ENCODE measurements around the gene GRK3.
"Not testable (repeated sequence)": the region's sequence is repeated elsewhere in the genome, so short reads cannot be mapped to it uniquely, and the experiment has no call there.

The GRK3 gene

DNA sequence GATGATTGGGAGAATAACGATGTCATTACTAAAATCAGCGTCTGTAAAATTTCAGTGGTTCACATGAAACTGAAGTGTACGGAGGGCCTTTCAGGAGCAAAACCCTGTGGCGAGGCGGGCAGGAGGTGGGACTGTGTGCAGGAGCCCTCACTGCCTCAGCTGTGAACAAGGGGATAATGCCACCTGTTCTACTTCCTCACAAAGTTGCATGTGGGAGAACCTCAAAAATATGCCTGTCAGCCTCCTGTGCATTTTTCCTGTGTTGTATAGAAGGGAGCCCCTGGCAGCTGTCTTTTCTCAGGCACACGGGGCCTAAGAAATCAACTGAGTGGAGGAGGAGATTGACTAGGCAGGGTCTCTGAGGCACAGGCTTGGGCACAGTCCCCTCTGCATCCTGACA is 134.5 kb downstream of the GRK3 start:
- DNase-seq (ENCODE audit: low spot score): no peak

DNA sequence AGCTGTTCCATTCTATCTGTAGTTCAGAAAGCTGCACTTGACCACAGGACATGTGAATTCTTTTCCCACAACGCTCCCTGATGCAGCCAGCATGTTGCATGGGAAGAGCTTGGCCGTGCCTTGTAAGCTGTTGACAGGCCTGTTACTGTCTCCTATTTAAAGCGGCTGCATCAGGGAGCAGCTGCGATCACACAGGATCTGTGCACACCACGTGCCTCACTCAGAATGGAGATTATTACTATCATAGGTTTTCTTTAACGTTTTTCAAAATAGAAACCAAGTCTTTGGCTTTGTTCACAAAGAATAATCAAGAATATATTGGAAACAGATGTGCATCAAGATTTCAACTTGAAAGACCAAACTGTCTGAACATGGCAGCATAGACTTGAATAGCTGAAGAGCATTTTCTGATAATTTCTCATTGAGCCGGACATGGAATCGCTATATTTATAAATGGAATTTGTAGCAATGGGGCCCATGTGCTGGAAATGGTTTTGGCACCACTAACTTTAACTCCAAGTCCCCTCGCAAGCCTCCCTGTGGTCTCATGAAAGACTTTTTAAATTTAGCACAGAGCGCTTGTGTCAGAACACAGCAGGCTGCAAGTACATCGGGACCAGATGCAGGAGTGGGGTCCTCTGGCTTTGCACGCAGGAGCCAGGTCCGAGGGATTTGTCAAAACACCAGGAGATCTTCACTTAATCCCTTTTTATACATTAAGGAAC is 136.7 kb downstream of the GRK3 start:
- DNase-seq (ENCODE audit: low spot score): no peak

DNA sequence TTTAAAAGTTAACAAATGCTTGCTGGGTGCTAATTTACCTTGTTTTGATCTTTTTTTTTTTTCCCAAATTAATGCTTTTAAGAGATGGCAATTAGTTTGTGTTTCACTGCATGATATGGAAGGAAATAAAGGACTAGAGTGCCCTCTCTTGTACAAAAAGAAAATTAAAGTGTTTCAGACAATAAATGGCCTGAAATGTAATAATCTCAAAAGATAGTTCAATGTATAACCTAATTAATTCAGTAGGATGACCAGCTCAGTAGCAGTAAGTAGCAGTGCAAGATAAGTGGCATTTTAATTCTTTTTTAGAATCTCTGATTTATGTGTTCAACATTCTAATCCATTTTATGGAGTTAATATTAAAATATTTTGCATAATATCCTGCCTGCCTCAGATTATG is 137.6 kb downstream of the GRK3 start:
- DNase-seq (ENCODE audit: low spot score): no peak

DNA sequence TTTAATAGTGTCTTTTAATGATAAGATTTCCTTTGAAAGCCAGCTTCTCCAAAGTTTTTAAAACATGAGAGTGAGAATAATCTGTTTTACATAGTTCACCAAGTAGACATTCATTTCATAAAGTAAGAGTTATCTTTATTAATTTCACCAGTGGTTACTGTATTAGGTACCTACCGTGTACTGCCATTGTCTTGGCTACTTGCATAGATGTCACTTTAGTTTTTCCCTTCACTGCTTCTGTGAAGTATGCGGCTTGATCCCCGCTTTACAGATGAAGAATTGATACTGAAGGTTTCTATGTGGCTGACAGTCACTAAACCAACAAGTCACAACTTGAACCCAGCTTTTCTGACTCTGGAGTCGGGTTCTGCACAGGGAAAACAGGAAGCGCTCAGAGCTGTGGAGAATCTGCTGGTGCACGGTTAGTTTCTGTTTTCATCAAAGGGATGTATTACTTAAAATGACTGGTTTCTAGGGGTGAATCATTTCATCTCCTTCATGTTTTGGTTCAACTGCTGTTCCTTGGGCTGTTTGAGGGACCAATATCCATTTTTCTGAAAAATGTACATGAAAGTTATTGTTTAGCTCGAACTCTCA is 138.2 kb downstream of the GRK3 start:
- DNase-seq (ENCODE audit: low spot score): no peak

DNA sequence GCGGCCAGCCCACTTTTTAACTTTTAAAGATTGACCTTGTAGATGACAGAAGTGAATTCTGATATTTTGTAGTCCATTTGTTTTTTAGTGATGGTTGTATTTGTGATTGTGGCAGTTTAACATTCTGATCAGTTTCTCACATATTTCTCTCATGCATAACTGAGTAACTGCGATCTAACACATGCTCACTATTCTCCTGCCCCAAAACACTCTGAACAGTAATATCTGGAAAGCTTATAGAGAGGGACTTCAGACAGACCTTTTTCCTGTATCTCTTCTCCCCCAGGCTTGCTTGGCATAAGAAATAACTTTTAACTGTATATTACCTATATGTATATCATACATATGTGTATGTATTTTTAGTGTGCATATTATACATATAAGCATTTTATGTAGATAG is 140.2 kb downstream of the GRK3 start:
- no peak for DNase-seq (ENCODE audit: low spot score)

DNA sequence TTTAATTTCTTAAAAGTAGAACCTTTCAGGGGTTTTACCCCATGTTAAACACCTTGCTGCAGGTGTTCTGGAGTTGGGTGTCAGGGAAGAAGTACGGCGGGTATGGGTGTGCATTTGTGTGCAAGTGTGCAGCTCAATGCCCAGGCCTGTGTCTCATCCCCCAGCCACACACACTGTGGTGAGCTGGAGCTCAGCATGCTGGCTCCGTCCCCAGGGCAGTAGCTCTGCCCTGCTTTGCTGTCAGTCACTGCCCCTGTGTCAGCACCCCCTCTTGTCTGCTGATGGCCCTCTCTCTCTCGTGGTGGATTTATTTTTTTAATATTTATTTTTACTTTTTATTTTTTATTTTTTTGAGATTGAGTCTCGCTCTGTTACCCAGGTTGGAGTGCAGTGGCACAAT is 141.7 kb downstream of the GRK3 start:
- DNase-seq (ENCODE audit: low spot score): no peak

DNA sequence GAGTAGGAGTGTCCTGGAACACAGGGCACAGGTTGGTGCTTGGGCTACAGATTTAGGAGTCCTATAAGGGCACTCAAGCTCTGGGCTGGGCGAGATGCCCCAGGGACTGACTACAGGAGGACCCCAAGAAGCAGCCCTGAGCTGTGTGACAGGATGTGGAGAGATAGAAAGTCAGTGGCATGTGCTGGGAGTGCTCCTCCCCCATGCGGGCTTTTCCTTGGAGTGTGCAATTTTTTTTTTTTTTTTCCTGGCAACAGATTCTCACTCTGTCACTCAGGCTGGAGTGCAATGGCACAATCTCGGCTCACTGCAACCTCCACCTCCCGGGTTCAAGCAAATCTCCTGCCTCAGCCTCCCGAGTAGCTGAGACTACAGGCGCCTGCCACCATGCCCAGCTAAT is 144.0 kb downstream of the GRK3 start:
- not testable (repeated sequence) for DNase-seq (ENCODE audit: low spot score)

DNA sequence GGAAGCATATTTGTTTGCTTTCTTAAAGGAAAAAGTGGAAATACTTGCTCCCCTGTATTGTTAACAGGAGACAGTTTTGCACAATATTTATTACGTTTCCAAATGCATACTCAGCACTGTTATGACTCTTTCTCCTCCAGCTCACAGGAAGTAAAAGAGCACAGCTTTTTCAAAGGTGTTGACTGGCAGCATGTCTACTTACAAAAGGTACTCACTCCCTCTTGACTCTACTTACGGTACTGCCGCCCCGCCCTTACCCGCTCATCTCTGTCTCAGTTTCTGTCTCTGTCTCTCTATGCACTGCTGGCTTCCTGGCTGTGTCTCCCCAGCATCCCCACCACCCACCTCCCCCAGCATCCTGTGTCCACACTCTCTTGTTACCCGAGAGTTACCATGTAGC is 145.3 kb downstream of the GRK3 start:
- no peak for DNase-seq (ENCODE audit: low spot score)

DNA sequence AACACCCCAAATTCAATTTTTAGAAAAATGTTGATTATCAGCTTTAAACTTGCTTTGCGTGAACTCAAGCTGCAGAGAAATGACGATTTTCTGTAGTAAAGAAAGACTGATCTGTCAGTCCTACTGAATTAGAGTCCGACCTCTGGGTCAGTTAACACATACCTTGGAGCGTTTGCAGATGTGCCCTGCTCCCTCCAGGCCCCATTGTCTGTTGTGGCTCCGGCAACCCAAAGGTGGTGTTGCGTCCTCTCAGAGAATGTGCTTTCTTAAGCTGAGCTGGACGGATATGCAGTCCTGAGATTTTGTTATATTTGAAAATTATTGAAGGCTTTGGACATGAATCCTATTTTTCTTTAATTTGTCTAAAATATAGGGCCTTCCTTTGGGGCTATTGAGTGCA is 146.0 kb downstream of the GRK3 start:
- no peak for DNase-seq (ENCODE audit: low spot score)

DNA sequence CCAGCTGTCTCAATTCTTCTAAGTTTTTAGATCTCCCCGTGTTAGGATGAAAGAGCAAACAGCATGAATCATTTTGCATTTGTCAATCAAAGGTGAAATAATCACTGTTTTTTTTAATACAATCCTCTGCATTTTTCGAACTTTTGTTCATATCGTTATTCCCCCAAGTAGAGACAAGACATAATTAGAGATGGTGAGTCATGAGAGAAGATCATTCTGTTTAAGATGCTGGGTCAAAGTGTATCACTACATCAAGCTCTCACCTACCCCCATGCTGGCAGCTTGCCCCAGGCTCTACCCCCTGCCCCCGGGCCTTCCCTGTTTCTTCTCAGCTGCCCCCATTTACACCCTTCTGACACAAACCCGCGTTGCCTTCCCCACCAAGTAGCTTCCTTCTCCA is 147.0 kb downstream of the GRK3 start:
- no peak for DNase-seq (ENCODE audit: low spot score)

DNA sequence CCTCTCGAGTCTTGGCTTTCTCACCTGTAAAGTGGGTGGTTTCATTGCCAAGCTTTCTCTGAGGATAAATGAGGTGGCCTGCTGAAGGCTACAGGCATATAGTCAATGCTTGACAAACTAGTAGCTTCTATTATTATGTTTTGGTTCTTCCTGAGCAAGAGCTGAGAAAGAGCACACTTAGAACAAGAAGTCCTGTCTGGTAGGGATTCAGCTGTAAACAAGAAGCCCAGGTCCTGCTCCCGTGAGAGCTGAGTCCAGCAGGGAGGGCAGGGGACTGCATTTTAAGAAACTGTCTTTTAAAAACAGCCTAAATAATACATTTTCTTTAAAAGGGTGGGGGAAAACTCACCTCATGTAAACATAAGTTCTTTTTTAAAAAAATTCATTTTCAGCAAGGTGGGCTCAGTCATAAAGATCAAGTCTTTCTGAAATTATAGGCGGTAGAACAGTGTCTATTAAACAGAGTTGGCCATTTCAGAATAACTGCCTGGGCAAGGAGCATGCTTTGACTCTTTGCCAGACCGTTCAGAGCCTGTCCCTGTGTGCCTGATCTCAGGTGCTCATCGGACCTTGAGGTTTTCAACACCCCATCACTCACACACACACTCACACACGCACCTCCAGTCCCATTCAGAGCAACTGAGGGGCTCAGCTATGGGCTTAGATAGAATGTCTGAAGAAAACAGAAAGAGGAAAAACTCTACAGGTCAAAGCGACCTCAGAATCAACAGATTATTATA is 148.4 kb downstream of the GRK3 start:
- no peak for DNase-seq (ENCODE audit: low spot score)

DNA sequence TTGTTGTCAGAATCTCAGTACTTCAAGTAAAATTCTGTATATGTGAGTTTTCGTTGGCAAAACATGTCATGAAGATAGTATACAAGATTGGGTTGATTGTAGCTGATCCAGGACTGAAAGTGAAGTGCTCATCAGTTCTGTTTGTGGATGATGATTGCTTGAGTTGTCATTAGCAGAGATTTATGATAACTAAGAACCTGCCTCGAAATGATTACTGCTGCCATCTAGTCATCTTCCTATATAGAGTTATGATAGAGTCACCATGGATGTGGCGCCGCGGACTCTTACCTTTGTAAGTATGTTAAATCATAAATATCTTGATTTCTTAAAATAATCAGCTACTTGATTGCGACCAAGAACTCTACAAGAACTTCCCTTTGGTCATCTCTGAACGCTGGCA is 149.6 kb downstream of the GRK3 start:
- no peak for DNase-seq (ENCODE audit: low spot score)

DNA sequence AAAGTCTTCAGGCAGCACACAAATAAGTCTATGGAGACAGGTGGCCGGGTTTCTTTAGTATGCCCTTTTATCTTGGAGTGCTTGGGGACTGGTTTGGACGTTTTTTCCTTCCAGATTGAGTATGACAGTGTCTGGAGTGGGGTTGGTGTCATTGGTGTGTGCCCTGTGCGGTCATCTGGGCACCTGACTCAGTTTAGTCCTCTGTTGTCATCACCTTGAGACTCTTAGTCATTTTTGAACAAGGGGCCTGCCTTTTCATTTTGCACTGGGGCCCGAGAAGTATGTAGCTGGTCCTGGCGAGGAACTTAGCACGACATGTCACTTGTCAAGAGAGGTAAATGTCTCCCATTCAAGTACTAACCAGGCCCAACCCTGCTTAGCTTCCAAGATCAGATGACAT is 150.3 kb downstream of the GRK3 start:
- DNase-seq (ENCODE audit: low spot score): no peak

DNA sequence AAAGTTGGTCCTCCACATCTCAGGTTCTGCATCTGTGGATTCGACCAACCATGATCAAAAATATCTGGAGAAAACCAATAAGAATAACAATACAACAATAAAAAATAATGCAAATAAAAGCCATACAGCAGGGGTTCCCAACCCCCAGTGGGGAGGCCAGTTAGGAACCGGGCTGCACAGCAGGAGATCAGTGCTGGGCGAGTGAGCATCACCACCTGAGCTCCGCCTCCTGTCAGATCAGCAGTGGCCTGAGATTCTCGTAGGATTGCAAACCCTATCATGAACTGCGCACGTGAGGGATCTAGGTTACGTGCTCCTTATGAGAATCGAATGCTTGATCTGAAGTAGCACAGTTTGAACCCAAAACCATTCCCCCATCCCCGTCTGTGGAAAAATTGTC is 152.2 kb downstream of the GRK3 start:
- DNase-seq (ENCODE audit: low spot score): no peak

DNA sequence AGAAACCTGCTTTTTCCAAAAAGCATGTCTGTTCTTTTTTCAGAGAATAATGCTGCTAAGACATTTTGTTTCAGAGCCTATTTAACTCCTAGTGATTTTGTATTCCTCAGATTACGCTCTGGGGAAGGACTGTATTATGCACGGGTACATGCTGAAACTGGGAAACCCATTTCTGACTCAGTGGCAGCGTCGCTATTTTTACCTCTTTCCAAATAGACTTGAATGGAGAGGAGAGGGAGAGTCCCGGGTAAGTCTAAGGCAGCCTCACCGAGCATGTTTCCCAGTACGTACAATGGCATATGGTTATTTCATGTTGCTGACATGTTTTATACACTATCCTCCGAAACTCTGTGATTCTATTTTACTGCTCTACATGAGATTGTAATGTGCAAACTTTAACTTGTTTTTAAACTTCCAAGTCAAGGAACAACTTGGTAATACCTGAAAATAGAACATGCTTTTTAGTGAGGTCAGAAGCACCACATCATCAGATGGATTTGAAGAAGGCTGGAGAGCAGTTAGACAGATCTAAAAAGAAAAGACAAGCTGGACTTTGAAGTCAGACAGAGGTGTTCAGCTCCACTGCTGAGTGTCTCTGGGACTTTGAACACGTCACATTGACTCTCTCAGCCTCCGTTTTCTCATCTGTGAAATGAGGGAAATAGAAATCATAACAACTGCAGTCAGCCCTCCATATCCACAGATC is 153.8 kb downstream of the GRK3 start:
- no peak for DNase-seq (ENCODE audit: low spot score)

DNA sequence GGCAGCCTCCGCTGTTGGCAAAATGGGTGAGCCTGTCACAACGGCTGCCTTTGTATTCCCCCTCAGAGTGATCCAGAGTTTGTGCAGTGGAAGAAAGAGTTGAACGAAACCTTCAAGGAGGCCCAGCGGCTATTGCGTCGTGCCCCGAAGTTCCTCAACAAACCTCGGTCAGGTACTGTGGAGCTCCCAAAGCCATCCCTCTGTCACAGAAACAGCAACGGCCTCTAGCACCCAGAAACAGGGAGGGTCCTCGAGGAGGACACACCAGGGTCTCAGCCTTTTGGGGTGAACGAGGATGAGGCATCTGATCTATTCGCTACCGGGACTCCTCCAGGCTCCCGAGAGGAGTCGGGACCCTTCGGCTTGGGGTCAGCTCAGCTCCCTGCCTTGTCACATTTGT is 157.7 kb downstream of the GRK3 start:
- no peak for DNase-seq (ENCODE audit: low spot score)

DNA sequence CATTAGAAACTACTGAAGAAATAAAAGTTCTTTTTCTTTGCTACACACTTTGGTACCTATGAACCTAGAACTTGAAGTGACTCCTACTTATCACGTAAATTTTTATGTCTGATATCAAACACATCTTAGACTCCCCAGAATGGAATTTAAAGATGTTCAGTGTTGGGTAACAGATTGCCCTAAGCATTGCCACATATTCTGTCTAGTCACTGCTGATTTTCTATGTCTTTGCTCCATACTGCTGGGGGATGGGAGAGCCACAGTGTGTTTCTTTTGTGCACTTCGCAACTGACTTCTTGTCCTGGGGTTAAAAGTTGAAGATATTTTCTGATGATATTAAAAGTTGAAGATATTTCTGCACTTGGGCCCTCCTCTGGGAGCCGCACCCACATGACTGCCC is 158.2 kb downstream of the GRK3 start:
- DNase-seq (ENCODE audit: low spot score): no peak

DNA sequence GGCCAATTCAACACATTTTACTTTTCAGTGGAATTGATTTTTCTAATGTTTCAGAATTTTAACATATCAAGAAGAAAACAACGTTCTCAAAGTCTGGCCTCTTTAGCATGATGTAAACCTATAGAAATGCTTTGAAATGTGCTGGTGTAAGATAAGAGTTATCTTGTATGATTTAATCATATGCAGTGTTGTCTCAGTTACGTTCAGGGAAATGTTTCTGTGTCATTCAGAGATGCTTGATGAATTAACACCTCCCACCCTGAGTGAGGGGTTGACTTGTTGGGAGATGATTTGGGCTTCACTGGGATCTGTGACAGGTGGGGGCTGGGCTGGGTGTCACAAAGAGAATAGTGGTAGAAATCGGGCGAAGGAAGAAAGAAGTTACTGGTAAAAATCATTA is 161.8 kb downstream of the GRK3 start:
- DNase-seq (ENCODE audit: low spot score): no peak

DNA sequence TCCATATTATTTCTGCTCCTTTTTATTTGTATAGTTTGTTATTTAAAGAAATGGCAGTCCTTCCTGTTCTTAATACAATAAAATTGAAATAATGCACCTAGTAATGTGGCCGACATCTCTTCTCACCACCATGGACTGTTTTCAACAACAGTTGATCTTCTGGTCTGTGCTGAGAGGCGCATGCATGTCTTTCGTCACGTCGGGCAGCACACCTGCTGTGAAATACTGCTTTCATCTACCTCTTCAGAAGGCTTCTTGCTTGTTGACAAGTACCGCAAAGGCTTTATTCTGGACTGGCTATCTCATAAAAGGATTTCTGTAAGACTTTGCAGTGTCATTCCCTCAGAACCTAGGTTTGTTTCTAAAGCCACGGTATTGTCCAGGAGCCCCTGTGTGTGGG is 163.6 kb downstream of the GRK3 start:
- no peak for DNase-seq (ENCODE audit: low spot score)

DNA sequence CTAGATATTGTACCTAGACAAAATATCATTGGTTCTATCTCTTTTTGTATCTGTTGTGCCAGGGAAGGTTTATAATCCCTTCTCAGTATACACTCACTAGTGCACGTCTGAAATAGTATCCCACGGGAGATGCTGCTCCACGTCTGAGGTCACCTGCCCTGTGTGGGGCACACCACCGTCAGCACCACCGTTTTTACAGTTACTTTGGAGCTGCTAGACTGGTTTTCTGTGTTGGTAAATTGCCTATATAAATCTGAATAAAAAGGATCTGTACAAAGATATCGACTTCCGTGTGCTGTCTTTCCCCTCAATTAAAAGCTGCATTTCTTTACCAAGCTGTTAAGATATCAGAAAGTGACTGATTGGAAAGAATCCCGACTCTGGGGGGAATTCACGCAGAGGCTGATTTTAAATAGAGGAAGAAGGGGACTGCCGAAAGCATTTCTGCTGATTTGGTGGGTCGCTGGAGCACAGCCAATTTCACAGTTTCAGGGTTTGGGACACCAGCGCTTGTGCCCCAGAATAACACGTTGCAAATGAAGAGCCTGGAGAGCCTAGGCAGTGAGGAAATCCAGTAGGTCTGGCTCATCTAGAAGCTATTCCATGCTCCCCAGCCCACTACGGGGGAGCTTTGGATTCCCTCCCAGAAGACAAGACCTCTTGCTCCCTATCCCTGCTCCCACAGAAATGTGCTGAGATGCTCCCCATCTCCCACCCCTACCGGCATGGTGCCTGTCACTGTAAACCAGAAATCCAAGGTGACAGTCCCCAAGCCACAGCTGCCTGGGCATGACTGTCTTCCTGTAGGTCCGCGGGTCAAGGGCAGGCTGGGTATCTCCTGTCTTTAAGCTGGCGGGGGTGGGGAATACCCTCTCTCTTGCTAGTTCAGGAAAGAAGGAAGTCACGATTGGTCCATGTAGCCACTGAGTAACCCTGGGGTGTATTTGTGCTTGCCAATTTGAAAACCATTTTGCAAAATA is 164.8 kb downstream of the GRK3 start:
- no peak for DNase-seq (ENCODE audit: low spot score)

DNA sequence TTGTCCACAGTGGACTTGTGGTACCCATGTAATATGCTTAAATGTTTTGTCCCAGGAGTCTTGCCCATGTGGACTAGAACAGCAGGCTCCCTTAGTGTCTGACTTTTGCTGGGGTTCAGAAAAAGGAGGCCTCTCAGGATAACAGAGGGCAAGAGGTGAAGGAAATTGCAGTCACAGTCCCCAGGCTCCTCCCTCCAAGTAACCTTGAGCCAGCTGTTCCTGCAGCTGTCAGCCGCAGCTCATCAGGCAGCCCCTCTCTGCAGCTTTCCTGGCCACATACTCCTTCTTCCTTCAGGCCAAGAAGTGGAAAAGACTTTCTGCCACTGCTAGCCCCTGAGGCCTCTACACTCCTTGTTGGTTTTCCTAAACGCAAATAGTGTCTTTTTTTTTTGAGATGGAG is 171.2 kb downstream of the GRK3 start:
- DNase-seq (ENCODE audit: low spot score): no peak
